Panc1 (cell line): Measurements from ENCODE around the gene GPC2. TPM values are rescaled to one million over a fixed set of nuclear protein-coding genes. Genes with fewer than 3 reads are reported as not detected.
A peak's percentile ranks its signal among the peaks of the same experiment; 100 is the strongest.
"Not testable (repeated sequence)": the region's sequence is repeated elsewhere in the genome, so short reads cannot be mapped to it uniquely, and the experiment has no call there.

Experiments
- ATAC-seq: fragments of 200-7000 bp; cut with Tn5 transposase; 2 replicates; pipeline ENCODE4 v1.9.1; 2020; ENCODE audit warnings: mild to moderate bottlenecking, moderate library complexity
- BruUV-seq: library from RNA; stranded (reverse); fragments of 400-500 nt; replicated peaks from 2 replicates; lab custom pipeline; 2021; lab: Mats Ljungman, UMichigan
- CTCF ChIA-PET: fragments of 300-600 bp; sonication (Branson Sonifier 250); formaldehyde crosslinking; loops from one replicate; lab custom pipeline; 2022; ENCODE audit warnings: antibody characterized with exemption; lab: Charles Lee
- POLR2A ChIA-PET: fragments of 300-600 bp; sonication (Branson Sonifier 250); formaldehyde crosslinking; loops from one replicate; lab custom pipeline; 2022; ENCODE audit warnings: antibody characterized with exemption; lab: Charles Lee
- DNase-seq: peaks from one replicate; pipeline ENCODE4 v3.0.0-alpha.2; 2010; ENCODE audit warnings: low read depth, low spot score
- H3K27ac ChIP-seq: 2 replicates; pipeline ENCODE4 v1.5.1; 2011; ENCODE audit warnings: mild to moderate bottlenecking, low read length, inconsistent platforms
- H3K27me3 ChIP-seq: fragments of 200-500 bp; sonication (Bioruptor generic); 2 replicates; pipeline ENCODE4 v1.6.0; 2014; ENCODE audit warnings: low read length, inconsistent platforms; ENCODE audit not compliant: control insufficient read depth, insufficient read depth
- H3K36me3 ChIP-seq: fragments of 200-500 bp; sonication (Bioruptor generic); 2 replicates; pipeline ENCODE4 v1.5.1; 2014; ENCODE audit warnings: inconsistent platforms, mild to moderate bottlenecking, low read length, moderate library complexity; ENCODE audit not compliant: control insufficient read depth, insufficient read depth
- H3K4me1 ChIP-seq: 2 replicates; pipeline ENCODE4 v1.5.1; 2011; ENCODE audit warnings: inconsistent platforms, mild to moderate bottlenecking, low read length, moderate library complexity; ENCODE audit not compliant: control insufficient read depth, insufficient read depth
- H3K4me3 ChIP-seq, 2 experiments: 2 replicates each; pipeline ENCODE4 v1.5.1; 2011 to 2012; ENCODE audit warnings: low read depth in 2 of 2, low read length in 2 of 2, mild to moderate bottlenecking in 2 of 2, inconsistent platforms in 1 of 2, moderate library complexity in 1 of 2
- H3K9me3 ChIP-seq: fragments of 200-500 bp; sonication (Bioruptor generic); 2 replicates; pipeline ENCODE4 v1.5.1; 2014; ENCODE audit warnings: low read depth, mild to moderate bottlenecking, inconsistent platforms, low read length, moderate library complexity; ENCODE audit not compliant: control insufficient read depth, insufficient read depth
- CTCF ChIP-seq: fragments of 450-650 bp; IDR thresholded peaks from 2 replicates; pipeline ENCODE4 v1.5.1; 2017; ENCODE audit warnings: mild to moderate bottlenecking
- POLR2AphosphoS5 ChIP-seq: IDR thresholded peaks from 2 replicates; pipeline ENCODE4 v1.6.1; 2012; ENCODE audit warnings: mild to moderate bottlenecking, low read depth, low read length, moderate library complexity
- REST ChIP-seq, 2 experiments: IDR thresholded peaks; 2 replicates each; pipeline ENCODE4 v1.6.1; 2011 to 2012; ENCODE audit warnings: low read depth in 2 of 2, control low read depth in 1 of 2, low read length in 1 of 2, mild to moderate bottlenecking in 1 of 2, moderate library complexity in 1 of 2; ENCODE audit not compliant: insufficient read depth in 1 of 2
- SIN3A ChIP-seq: IDR thresholded peaks from 2 replicates; pipeline ENCODE4 v1.6.1; 2012; ENCODE audit warnings: low read depth, mild to moderate bottlenecking, low read length, moderate library complexity, borderline replicate concordance; ENCODE audit not compliant: insufficient read depth
- TCF7L2 ChIP-seq: IDR thresholded peaks from 2 replicates; pipeline ENCODE4 v1.6.1; 2011; ENCODE audit warnings: mild to moderate bottlenecking, low read depth, low read length, inconsistent platforms
- in situ Hi-C: cut with HindIII; loops from 2 replicates; pipeline ENCODE4 v1.10.0; 2016; ENCODE audit warnings: low sequenced_read_pairs, low pct_unique_long_range_greater_than_20kb
- intact Hi-C: fragments of 100-400 bp; cut with micrococcal nuclease; formaldehyde crosslinking; loops from one replicate; pipeline ENCODE4 v1.10.0; 2022; ENCODE audit not compliant: unreplicated experiment
- total RNA-seq: library from RNA; stranded (reverse); gene quantifications from one replicate; pipeline ENCODE4 v1.2.1, GENCODE V29; 2021; ENCODE audit not compliant: unreplicated experiment

Gene GPC2
- total RNA-seq, 1 experiment from 2014 or later: 7.9 TPM

GRCh38 chr7:100192969-100193368 lies 15.8 kb upstream of the GPC2 start:
- H3K27me3 ChIP-seq: no peaks in the 10 kb centered on the region
- no peaks in the 10 kb centered on the region for H3K9me3 ChIP-seq
- no peak overlapping the region for H3K4me3 ChIP-seq
- CTCF ChIA-PET: interaction anchor here (0.5 kb wide), 1 partner anchor 9 kb away, joined by 4 read pairs; no protein-coding TSS in a partner anchor
- H3K27ac ChIP-seq: no peak overlapping the region
- intact Hi-C loops: no loop called here
- TF ChIP-seq CTCF: no peak
- in situ Hi-C loops: no loop called here
- ATAC-seq (no peak), DNase-seq (no peak)
- POLR2A ChIA-PET: no interaction called here
- no peaks in the 10 kb centered on the region for H3K36me3 ChIP-seq
- no TSS peak for BruUV-seq
- H3K4me1 ChIP-seq: no peaks in the 10 kb centered on the region

- BruUV-seq, H3K27me3 ChIP-seq, H3K9me3 ChIP-seq, in situ Hi-C loops, H3K27ac ChIP-seq, H3K4me3 ChIP-seq, ATAC-seq, H3K36me3 ChIP-seq, DNase-seq, intact Hi-C loops, POLR2A ChIA-PET, CTCF ChIA-PET, H3K4me1 ChIP-seq: not testable (repeated sequence)
Observed at GRCh38 chr7:100192281-100192862, 15.2 kb upstream of the GPC2 start.

GRCh38 chr7:100191775-100192174 lies 14.6 kb upstream of the GPC2 start:
- ChIA-PET POLR2A (no interaction called here), CTCF (no interaction called here)
- no TSS peak for BruUV-seq
- no peak for ATAC-seq
- Histone ChIP-seq H3K27me3 (no peaks in the 10 kb centered on the region), H3K36me3 (no peaks in the 10 kb centered on the region), H3K4me1 (no peaks in the 10 kb centered on the region), H3K9me3 (no peaks in the 10 kb centered on the region), H3K27ac (no peak overlapping the region), H3K4me3 (no peak overlapping the region)
- no peak for DNase-seq
- in situ Hi-C loops: no loop called here
- TF ChIP-seq POLR2AphosphoS5: no peak
- no peak for TF ChIP-seq SIN3A
- intact Hi-C loops: no loop called here

GRCh38 chr7:100190048-100190711 lies 13.0 kb upstream of the GPC2 start:
- H3K27ac ChIP-seq: peak overlapping the region; percentile 45; the same call in 1 of the 2 replicates
- ATAC-seq (peak; percentile 58), DNase-seq (no peak)
- no peaks in the 10 kb centered on the region for H3K36me3 ChIP-seq
- H3K4me1 ChIP-seq: no peaks in the 10 kb centered on the region
- in situ Hi-C loops: no loop called here
- ChIA-PET CTCF (interaction anchor here (0.6 kb wide), 2 partner anchors 71 to 234 kb away, joined by 3 to 5 read pairs; no protein-coding TSS in a partner anchor), POLR2A (no interaction called here)
- no TSS peak for BruUV-seq
- TF ChIP-seq SIN3A (no peak), POLR2AphosphoS5 (no peak), TCF7L2 (no peak), REST (IDR thresholded peaks at IDR 0.05; ENCODE audit: insufficient read depth in 1 of 2, low read depth in 2 of 2, low read length in 1 of 2) (no peak), CTCF (peak; percentile 44; the same call in 1 of the 2 replicates)
- H3K4me3 ChIP-seq: no peak overlapping the region
- H3K9me3 ChIP-seq: no peaks in the 10 kb centered on the region
- intact Hi-C loops: no loop called here
- no peaks in the 10 kb centered on the region for H3K27me3 ChIP-seq
